Lung (tissue), 12 donors: Measurements from ENCODE around the gene TBC1D1. TPM values are rescaled to one million over a fixed set of nuclear protein-coding genes. Genes with fewer than 3 reads are reported as not detected.

Experiments used
- ATAC-seq: fragments of 200-7000 bp; cut with Tn5 transposase; one replicate; pipeline ENCODE4 v1.9.1; 2020; ENCODE audit warnings: moderate number of reproducible peaks; ENCODE audit not compliant: insufficient read depth, low FRiP score
- DNase-seq, 3 donors: peaks; one replicate each; pipeline ENCODE4 v3.0.0-alpha.2; 2013 to 2017
- H3K27ac ChIP-seq, 2 donors: one replicate each; pipeline ENCODE4 v1.5.1; 2013; ENCODE audit warnings: mild to moderate bottlenecking in 2 of 2, moderate library complexity in 2 of 2, control low read depth in 1 of 2, inconsistent platforms in 1 of 2, low read depth in 1 of 2, low read length in 1 of 2
- H3K27me3 ChIP-seq, 3 donors: one replicate each; pipeline ENCODE4 v1.5.1; 2013; ENCODE audit warnings: low read length in 2 of 3; ENCODE audit not compliant: control insufficient read depth in 3 of 3, insufficient read depth in 3 of 3
- H3K36me3 ChIP-seq, 4 donors: one replicate each; pipeline ENCODE4 v1.5.1; 2013; ENCODE audit warnings: low read length in 4 of 4, mild to moderate bottlenecking in 1 of 4, moderate library complexity in 1 of 4; ENCODE audit not compliant: control insufficient read depth in 4 of 4, insufficient read depth in 4 of 4
- H3K4me1 ChIP-seq, 5 donors: one replicate each; pipeline ENCODE4 v1.5.1; 2013; ENCODE audit warnings: low read length in 5 of 5, mild to moderate bottlenecking in 2 of 5, moderate library complexity in 1 of 5; ENCODE audit not compliant: control insufficient read depth in 5 of 5, insufficient read depth in 5 of 5
- H3K4me3 ChIP-seq: one replicate; pipeline ENCODE4 v1.5.1; 2013; ENCODE audit warnings: mild to moderate bottlenecking, control low read depth, moderate library complexity
- H3K9ac ChIP-seq, 2 donors: one replicate each; pipeline ENCODE4 v1.5.1; 2013; ENCODE audit warnings: low read length in 2 of 2, control low read depth in 1 of 2; ENCODE audit not compliant: insufficient read depth in 1 of 2
- H3K9me3 ChIP-seq, 4 donors: one replicate each; pipeline ENCODE4 v1.5.1; 2013; ENCODE audit warnings: low read length in 3 of 4, mild to moderate bottlenecking in 1 of 4, moderate library complexity in 1 of 4; ENCODE audit not compliant: control insufficient read depth in 4 of 4, insufficient read depth in 3 of 4
- CTCF ChIP-seq: IDR thresholded peaks from 2 replicates; pipeline ENCODE4 v1.5.1; 2012; ENCODE audit warnings: mild to moderate bottlenecking; ENCODE audit errors: control extremely low read depth, extremely low read depth
- WGBS, 2 donors: extraction: QIAGEN DNeasy Blood & Tissue Kit; methylation state at CpG; one replicate each; pipeline ENCODE4 v1.1.7; 2013; 5-methylcytosine and 5-hydroxymethylcytosine counted together
- polyA plus RNA-seq, 2 donors: library from polyadenylated mRNA; stranded (reverse); fragments of 200-250 nt; gene quantifications; one replicate each; pipeline ENCODE4 v1.2.1, GENCODE V29; 2013
- total RNA-seq, 2 donors: library from RNA; depleted of rRNA in 1 of 2; stranded (reverse); fragments of >200 nt in 1 of 2; gene quantifications; one replicate each; pipeline ENCODE4 v1.2.1, GENCODE V29; 2014 to 2021
- donor health status: control.
- donor health status: control.
- donor health status: Bipolar disorder and iron deficiency.
- donor health status: healthy.
- donor health status: DM: yes; HTN: yes; CAD: no.

The TBC1D1 gene
- total and polyA plus RNA-seq, 4 donors: 23.6 to 71.1 (median 43.9) TPM

GRCh38 chr4:38092701-38093100 lies 201.8 kb downstream of the TBC1D1 start:
- no peak for TF ChIP-seq CTCF
- H3K27me3 ChIP-seq: no peaks in the 10 kb centered on the region
- H3K9ac ChIP-seq: no peak overlapping the region
- no peaks in the 10 kb centered on the region for H3K9me3 ChIP-seq
- no peak overlapping the region for H3K27ac ChIP-seq
- peaks cover 7 to 19% (median 14%) of the 10 kb centered on the region in 4 donors for H3K36me3 ChIP-seq
- H3K4me3 ChIP-seq: no peak overlapping the region
- ATAC-seq (no peak), DNase-seq (no peak)
- 92 to 94% methylated on average over 3 of the region's 3 CpGs for WGBS, 2 donors
- H3K4me1 ChIP-seq: peaks cover 1 to 16% (median 4%) of the 10 kb centered on the region in 5 donors

DNA sequence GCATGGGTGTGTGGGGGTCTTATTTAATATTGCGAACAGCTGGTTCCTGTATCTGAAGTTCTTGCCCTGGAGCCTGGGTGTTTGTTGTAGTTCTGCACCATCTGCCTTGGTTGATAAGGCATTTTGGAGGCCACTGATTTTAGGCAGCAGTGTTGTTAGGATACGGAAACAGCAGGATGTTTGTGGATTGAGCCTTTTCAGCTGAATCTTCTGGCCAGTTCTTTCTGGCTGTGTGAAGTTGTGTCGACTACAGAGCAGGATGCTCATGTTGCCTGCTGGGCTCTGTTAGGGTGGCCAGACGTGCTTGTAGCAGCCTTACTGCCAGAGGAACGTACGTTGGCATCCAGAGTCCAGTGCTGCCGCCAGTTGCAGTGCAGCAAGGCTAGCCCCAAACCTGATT lies 203.5 kb downstream of the TBC1D1 start:
- ATAC-seq: no peak
- no peak for TF ChIP-seq CTCF
- WGBS, 2 donors: 55 to 69% methylated on average over 7 of the region's 7 CpGs
- no peaks in the 10 kb centered on the region for H3K9me3 ChIP-seq
- peak; percentile 80 to 94 (median 92) for DNase-seq
- H3K4me3 ChIP-seq: no peak overlapping the region
- H3K27ac ChIP-seq: no peak overlapping the region
- H3K9ac ChIP-seq: peak overlapping the region in 1 of 2 donors; percentile 54
- H3K27me3 ChIP-seq: no peaks in the 10 kb centered on the region
- peaks cover 0 to 14% (median 3%) of the 10 kb centered on the region in 5 donors for H3K4me1 ChIP-seq
- H3K36me3 ChIP-seq: peaks cover 7 to 26% (median 16%) of the 10 kb centered on the region in 4 donors

DNA sequence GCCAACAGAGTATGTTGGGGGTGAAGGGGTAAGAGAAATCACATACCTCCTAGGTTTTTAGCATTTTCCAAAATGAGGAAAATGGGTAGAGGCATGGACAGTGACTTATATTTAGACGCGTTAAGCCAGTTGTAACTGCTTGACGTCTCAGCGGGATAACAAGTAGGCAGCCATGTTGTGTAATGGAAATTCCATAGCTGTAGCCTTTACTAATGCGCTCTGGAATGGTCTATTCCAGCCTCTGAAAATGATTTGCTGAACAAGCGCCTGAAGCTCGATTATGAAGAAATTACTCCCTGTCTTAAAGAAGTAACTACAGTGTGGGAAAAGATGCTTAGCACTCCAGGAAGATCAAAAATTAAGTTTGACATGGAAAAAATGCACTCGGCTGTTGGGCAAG lies 204.8 kb downstream of the TBC1D1 start:
- no peak for DNase-seq
- no peaks in the 10 kb centered on the region for H3K27me3 ChIP-seq
- no peak for TF ChIP-seq CTCF
- H3K4me3 ChIP-seq: no peak overlapping the region
- H3K36me3 ChIP-seq: peaks cover 7 to 24% (median 12%) of the 10 kb centered on the region in 4 donors
- H3K9me3 ChIP-seq: no peaks in the 10 kb centered on the region
- no peak for ATAC-seq
- WGBS, 2 donors: 99% methylated on average over 8 of the region's 8 CpGs
- H3K9ac ChIP-seq: no peak overlapping the region
- peaks cover 0 to 15% (median 3%) of the 10 kb centered on the region in 5 donors for H3K4me1 ChIP-seq
- H3K27ac ChIP-seq: no peak overlapping the region

- Histone ChIP-seq H3K27me3 (no peaks in the 10 kb centered on the region), H3K36me3 (peaks cover 7 to 24% (median 15%) of the 10 kb centered on the region in 4 donors), H3K9ac (no peak overlapping the region), H3K4me3 (no peak overlapping the region), H3K4me1 (peaks cover 0 to 15% (median 3%) of the 10 kb centered on the region in 5 donors), H3K27ac (no peak overlapping the region), H3K9me3 (no peaks in the 10 kb centered on the region)
- WGBS, 2 donors: 98% methylated on average over 4 of the region's 4 CpGs
- DNase-seq (no peak), ATAC-seq (no peak)
- no peak for TF ChIP-seq CTCF
These were observed 206.9 kb downstream of the TBC1D1 start for GRCh38 chr4:38097818-38098217.
